Esophagus muscularis mucosa (tissue), 4 donors: Measurements from ENCODE around the gene DDI2.

Source experiments
- EP300 ChIP-seq: sonication (generic); formaldehyde crosslinking; IDR thresholded peaks from one replicate; pipeline ENCODE4 v1.6.1; 2017; ENCODE audit warnings: antibody characterized with exemption
- POLR2A ChIP-seq: fragments of 450-650 bp; IDR thresholded peaks from one replicate; pipeline ENCODE4 v1.6.1; 2017; ENCODE audit warnings: antibody characterized with exemption, moderate library complexity, mild to moderate bottlenecking, low read depth
- TF ChIP-seq, protein P1 (sequence below), 3 experiments: fragments of 200-600 bp in 2 of 3; fragments of 450-650 bp in 1 of 3; sonication (generic) in 2 of 3; IDR thresholded peaks; one replicate each; pipeline ENCODE4 v1.5.1; 2017 to 2019; ENCODE audit warnings: antibody characterized with exemption in 3 of 3, mild to moderate bottlenecking in 2 of 3, moderate library complexity in 1 of 3

DNA sequence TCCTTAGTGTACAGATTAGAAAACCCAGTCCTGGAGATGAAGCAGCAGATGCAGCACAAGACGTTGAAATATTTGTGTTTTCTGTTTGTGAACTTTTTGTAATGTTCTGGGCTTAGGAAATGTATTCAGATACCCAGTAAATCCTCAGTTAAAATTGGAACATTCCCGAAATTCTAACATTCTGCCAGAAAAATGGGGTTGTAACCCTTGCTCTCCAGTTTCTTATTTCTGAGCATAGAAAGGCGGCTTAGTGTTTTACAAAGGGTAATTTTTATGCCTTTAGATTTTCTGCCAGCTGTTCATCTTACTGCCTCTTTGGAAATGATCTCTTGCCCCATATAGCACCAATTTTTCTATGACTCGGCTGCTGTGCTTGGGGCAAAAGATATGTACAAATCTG is 20.6 kb downstream of the DDI2 start:
- no peak for TF ChIP-seq EP300
- no peak for TF ChIP-seq POLR2A
- TF ChIP-seq, protein P1, sequence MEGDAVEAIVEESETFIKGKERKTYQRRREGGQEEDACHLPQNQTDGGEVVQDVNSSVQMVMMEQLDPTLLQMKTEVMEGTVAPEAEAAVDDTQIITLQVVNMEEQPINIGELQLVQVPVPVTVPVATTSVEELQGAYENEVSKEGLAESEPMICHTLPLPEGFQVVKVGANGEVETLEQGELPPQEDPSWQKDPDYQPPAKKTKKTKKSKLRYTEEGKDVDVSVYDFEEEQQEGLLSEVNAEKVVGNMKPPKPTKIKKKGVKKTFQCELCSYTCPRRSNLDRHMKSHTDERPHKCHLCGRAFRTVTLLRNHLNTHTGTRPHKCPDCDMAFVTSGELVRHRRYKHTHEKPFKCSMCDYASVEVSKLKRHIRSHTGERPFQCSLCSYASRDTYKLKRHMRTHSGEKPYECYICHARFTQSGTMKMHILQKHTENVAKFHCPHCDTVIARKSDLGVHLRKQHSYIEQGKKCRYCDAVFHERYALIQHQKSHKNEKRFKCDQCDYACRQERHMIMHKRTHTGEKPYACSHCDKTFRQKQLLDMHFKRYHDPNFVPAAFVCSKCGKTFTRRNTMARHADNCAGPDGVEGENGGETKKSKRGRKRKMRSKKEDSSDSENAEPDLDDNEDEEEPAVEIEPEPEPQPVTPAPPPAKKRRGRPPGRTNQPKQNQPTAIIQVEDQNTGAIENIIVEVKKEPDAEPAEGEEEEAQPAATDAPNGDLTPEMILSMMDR (IDR thresholded peaks at IDR 0.05) = no peak
